K562 (cell line): Measurements from ENCODE around the gene BMP6. TPM values are rescaled to one million over a fixed set of nuclear protein-coding genes. Genes with fewer than 3 reads are reported as not detected.

ENCODE experiments used
- ATF6 ChIP-seq: sonication (generic); formaldehyde crosslinking; IDR thresholded peaks from 2 replicates; pipeline ENCODE4 v1.4.0; 2020; ENCODE audit warnings: mild to moderate bottlenecking, missing genetic modification reagents
- CXXC5 ChIP-seq: fragments of 250-450 bp; sonication (Bioruptor Pico); IDR thresholded peaks from 2 replicates; pipeline ENCODE4 v1.8.0; 2022; ENCODE audit warnings: inconsistent platforms, mild to moderate bottlenecking, moderate library complexity
- E2F6 ChIP-seq, 2 experiments: IDR thresholded peaks; 2 replicates each; pipeline ENCODE4 v1.6.1; 2011; ENCODE audit warnings: borderline replicate concordance in 1 of 2, control low read depth in 1 of 2, low read depth in 1 of 2, low read length in 1 of 2, mild to moderate bottlenecking in 1 of 2, mixed read lengths in 1 of 2, moderate library complexity in 1 of 2; ENCODE audit not compliant: insufficient read depth in 1 of 2, insufficient read length in 1 of 2, poor library complexity in 1 of 2, severe bottlenecking in 1 of 2; ENCODE audit errors: extremely low read depth in 1 of 2
- EGR1 ChIP-seq: fragments of 450-650 bp; conservative IDR thresholded peaks from 2 replicates; pipeline ENCODE4 v1.6.1; 2017; ENCODE audit warnings: mild to moderate bottlenecking
- FOS ChIP-seq: IDR thresholded peaks from 3 replicates; pipeline ENCODE4 v1.6.1; 2011; ENCODE audit not compliant: insufficient read length; ENCODE audit errors: extremely low read depth
- LCOR ChIP-seq: sonication (generic); formaldehyde crosslinking; IDR thresholded peaks from 2 replicates; pipeline ENCODE4 v1.8.0; 2022; ENCODE audit warnings: mild to moderate bottlenecking, missing genetic modification reagents
- MTA3 ChIP-seq: fragments of 450-650 bp; formaldehyde crosslinking; IDR thresholded peaks from 2 replicates; pipeline ENCODE4 v1.6.1; 2017; ENCODE audit warnings: mild to moderate bottlenecking, borderline replicate concordance
- NRF1 ChIP-seq, 2 experiments: fragments of 450-650 bp; IDR thresholded peaks in 1 of 2; conservative IDR thresholded peaks in 1 of 2; 2 replicates each; pipeline ENCODE4 v1.6.1; 2014; ENCODE audit warnings: mild to moderate bottlenecking in 2 of 2
- RBM25 ChIP-seq: fragments of 200-400 bp; formaldehyde crosslinking; IDR thresholded peaks from 2 replicates; pipeline ENCODE4 v1.6.1; 2018; ENCODE audit warnings: low read length, low read depth, moderate library complexity; ENCODE audit not compliant: severe bottlenecking
- RCOR1 ChIP-seq, 2 experiments: IDR thresholded peaks; 2 replicates each; pipeline ENCODE4 v1.6.1; 2012; ENCODE audit warnings: low read depth in 2 of 2, low read length in 2 of 2, borderline replicate concordance in 1 of 2, improper control_type of control experiment in 1 of 2
- SAFB ChIP-seq: fragments of 200-400 bp; formaldehyde crosslinking; IDR thresholded peaks from 2 replicates; pipeline ENCODE4 v1.6.1; 2017; ENCODE audit warnings: low read depth, low read length, borderline replicate concordance
- SMARCC2 ChIP-seq: fragments of 450-650 bp; IDR thresholded peaks from 2 replicates; pipeline ENCODE4 v1.6.1; 2017; ENCODE audit warnings: antibody characterized with exemption, moderate library complexity, mild to moderate bottlenecking, low read depth
- TFAP4 ChIP-seq: sonication (generic); formaldehyde crosslinking; IDR thresholded peaks from 2 replicates; pipeline ENCODE4 v1.8.0; 2022; ENCODE audit warnings: missing genetic modification reagents, mild to moderate bottlenecking, moderate library complexity, borderline replicate concordance
- U2AF1 ChIP-seq: fragments of 200-400 bp; formaldehyde crosslinking; optimal IDR thresholded peaks from 2 replicates; pipeline ENCODE3; 2017; ENCODE audit warnings: mild to moderate bottlenecking, low read depth, low read length, moderate library complexity
- ZBTB9 ChIP-seq: fragments of 450-650 bp; formaldehyde crosslinking; IDR thresholded peaks from 2 replicates; pipeline ENCODE4 v1.4.0; 2020; ENCODE audit warnings: mild to moderate bottlenecking, moderate library complexity
- polyA plus RNA-seq, 8 experiments: library from polyadenylated mRNA; depleted of rRNA in 4 of 8; stranded (reverse) in 5 of 8; unstranded in 3 of 8; fragments of >200 nt; fragmentation: Nextera tagmentation in 2 of 8; fragmentation: Illumina TruSeq in 1 of 8; extraction: Ambion mirVana in 2 of 8; extraction: Trizol in 1 of 8; gene quantifications; 2 replicates each; pipeline versions ENCODE4 v1.2.1 to v1.2.3, GENCODE V29; 2011 to 2014; ENCODE audit warnings: inconsistent platforms in 1 of 8, missing spikeins in 1 of 8
- total RNA-seq, 7 experiments: library from RNA; depleted of rRNA in 6 of 7; stranded (reverse); fragments of >200 nt in 6 of 7; fragmentation: Illumina TruSeq in 2 of 7; extraction: Trizol in 2 of 7; gene quantifications; 2 replicates each; pipeline versions ENCODE4 v1.2.1 to v1.2.3, GENCODE V29; 2011 to 2021; ENCODE audit warnings: low replicate concordance in 1 of 7
- TF ChIP-seq, protein P1 (sequence below): fragments of 200-800 bp; sonication (Bioruptor generic); IDR thresholded peaks from 2 replicates; pipeline ENCODE4 v1.6.1; 2017; ENCODE audit warnings: missing genetic modification characterization, missing compliant biosample characterization
- TF ChIP-seq, protein P2 (sequence below): fragments of 450-650 bp; IDR thresholded peaks from 2 replicates; pipeline ENCODE4 v1.6.1; 2016

BMP6 gene
- total and polyA plus RNA-seq, 9 of the 15 experiments (the other 6 are each of a cell fraction or from before 2014, with no cell fraction given): 0.01 to 0.13 (median 0.06) TPM; not detected in 3

- TF ChIP-seq RBM25 (peak; percentile 57), CXXC5 (CRISPR knock-in tag) (peak; percentile 48), E2F6 (IDR thresholded peaks at IDR 0.05; ENCODE audit: borderline replicate concordance in 1 of 2, extremely low read depth in 1 of 2, insufficient read depth in 1 of 2, insufficient read length in 1 of 2, low read depth in 1 of 2, low read length in 1 of 2, poor library complexity in 1 of 2, severe bottlenecking in 1 of 2) (peak; percentile 30 to 77), EGR1 (peak; percentile 72), ATF6 (CRISPR knock-in tag) (0 out of 2 replicates have a peak, but pooled peaks have one; percentile 26), MTA3 (0 out of 2 replicates have a peak, but pooled peaks have one; percentile 48), LCOR (CRISPR knock-in tag) (no peak), SMARCC2 (no peak), SAFB (peak; percentile 55; the same call in 1 of the 2 replicates), FOS (peak; percentile 69), NRF1 (conservative IDR thresholded peaks at IDR 0.05 in 1 of 2, IDR thresholded peaks at IDR 0.05 in 1 of 2) (peak; percentile 53 to 54), RCOR1 (IDR thresholded peaks at IDR 0.05; ENCODE audit: borderline replicate concordance in 1 of 2, low read depth in 2 of 2, low read length in 2 of 2) (0 out of 4 replicates have a peak, but pooled peaks of 1 of the 2 experiments have one; percentile 6), TFAP4 (CRISPR knock-in tag) (peak; percentile 40; the same call in 1 of the 2 replicates), ZBTB9 (0 out of 2 replicates have a peak, but pooled peaks have one; percentile 23), U2AF1 (peak; percentile 31)
- TF ChIP-seq, protein P1, sequence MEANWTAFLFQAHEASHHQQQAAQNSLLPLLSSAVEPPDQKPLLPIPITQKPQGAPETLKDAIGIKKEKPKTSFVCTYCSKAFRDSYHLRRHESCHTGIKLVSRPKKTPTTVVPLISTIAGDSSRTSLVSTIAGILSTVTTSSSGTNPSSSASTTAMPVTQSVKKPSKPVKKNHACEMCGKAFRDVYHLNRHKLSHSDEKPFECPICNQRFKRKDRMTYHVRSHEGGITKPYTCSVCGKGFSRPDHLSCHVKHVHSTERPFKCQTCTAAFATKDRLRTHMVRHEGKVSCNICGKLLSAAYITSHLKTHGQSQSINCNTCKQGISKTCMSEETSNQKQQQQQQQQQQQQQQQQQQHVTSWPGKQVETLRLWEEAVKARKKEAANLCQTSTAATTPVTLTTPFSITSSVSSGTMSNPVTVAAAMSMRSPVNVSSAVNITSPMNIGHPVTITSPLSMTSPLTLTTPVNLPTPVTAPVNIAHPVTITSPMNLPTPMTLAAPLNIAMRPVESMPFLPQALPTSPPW (CRISPR knock-in tag): peak; percentile 78
- TF ChIP-seq, protein P2, sequence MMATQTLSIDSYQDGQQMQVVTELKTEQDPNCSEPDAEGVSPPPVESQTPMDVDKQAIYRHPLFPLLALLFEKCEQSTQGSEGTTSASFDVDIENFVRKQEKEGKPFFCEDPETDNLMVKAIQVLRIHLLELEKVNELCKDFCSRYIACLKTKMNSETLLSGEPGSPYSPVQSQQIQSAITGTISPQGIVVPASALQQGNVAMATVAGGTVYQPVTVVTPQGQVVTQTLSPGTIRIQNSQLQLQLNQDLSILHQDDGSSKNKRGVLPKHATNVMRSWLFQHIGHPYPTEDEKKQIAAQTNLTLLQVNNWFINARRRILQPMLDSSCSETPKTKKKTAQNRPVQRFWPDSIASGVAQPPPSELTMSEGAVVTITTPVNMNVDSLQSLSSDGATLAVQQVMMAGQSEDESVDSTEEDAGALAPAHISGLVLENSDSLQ: peak; percentile 97
Observed at GRCh38 chr6:7725849-7726415, at the start of gene BMP6 (continued).
